Measurements from ENCODE around the gene ADARB1. TPM values are rescaled to one million over a fixed set of nuclear protein-coding genes. Genes with fewer than 3 reads are reported as not detected.

ADARB1 gene
- total RNA-seq, 1 experiment from 2014 or later: 14.6 TPM

- H3K9me3 Mint-ChIP-seq: no peaks in the 10 kb centered on the region
- H3K4me3 Mint-ChIP-seq: no peak overlapping the region
- no peak overlapping the region for H3K27ac Mint-ChIP-seq
- ATAC-seq (peak; percentile 64), DNase-seq (ENCODE audit: low spot score) (no peak)
- ChIA-PET POLR2A (interaction anchor here (0.5 kb wide), 1 partner anchor 8 kb away, joined by 3 read pairs; no protein-coding TSS in a partner anchor), CTCF (interaction anchor here (0.7 to 1.4 kb wide), 6 partner anchors 14 to 253 kb away, joined by 3 to 5 read pairs (median 3); no protein-coding TSS in a partner anchor)
- TF ChIP-seq, protein P1, sequence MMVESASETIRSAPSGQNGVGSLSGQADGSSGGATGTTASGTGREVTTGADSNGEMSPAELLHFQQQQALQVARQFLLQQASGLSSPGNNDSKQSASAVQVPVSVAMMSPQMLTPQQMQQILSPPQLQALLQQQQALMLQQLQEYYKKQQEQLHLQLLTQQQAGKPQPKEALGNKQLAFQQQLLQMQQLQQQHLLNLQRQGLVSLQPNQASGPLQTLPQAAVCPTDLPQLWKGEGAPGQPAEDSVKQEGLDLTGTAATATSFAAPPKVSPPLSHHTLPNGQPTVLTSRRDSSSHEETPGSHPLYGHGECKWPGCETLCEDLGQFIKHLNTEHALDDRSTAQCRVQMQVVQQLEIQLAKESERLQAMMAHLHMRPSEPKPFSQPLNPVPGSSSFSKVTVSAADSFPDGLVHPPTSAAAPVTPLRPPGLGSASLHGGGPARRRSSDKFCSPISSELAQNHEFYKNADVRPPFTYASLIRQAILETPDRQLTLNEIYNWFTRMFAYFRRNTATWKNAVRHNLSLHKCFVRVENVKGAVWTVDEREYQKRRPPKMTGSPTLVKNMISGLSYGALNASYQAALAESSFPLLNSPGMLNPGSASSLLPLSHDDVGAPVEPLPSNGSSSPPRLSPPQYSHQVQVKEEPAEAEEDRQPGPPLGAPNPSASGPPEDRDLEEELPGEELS (CRISPR knock-in tag; IDR thresholded peaks at IDR 0.05): no peak
- TF ChIP-seq MXD4 (CRISPR knock-in tag; IDR thresholded peaks at IDR 0.05; ENCODE audit: borderline replicate concordance) (no peak), STAT6 (CRISPR knock-in tag; conservative IDR thresholded peaks at IDR 0.05; ENCODE audit: low read depth) (no peak), ATF2 (CRISPR knock-in tag; IDR thresholded peaks at IDR 0.05; ENCODE audit: borderline replicate concordance, low read depth) (no peak), PREB (CRISPR knock-in tag; IDR thresholded peaks at IDR 0.05; ENCODE audit: borderline replicate concordance) (no peak), NR1H2 (CRISPR knock-in tag; IDR thresholded peaks at IDR 0.05) (no peak), ZNF416 (CRISPR knock-in tag; IDR thresholded peaks at IDR 0.05) (no peak), NFATC4 (CRISPR knock-in tag; IDR thresholded peaks at IDR 0.05) (no peak)
- TF ChIP-seq, protein P2, sequence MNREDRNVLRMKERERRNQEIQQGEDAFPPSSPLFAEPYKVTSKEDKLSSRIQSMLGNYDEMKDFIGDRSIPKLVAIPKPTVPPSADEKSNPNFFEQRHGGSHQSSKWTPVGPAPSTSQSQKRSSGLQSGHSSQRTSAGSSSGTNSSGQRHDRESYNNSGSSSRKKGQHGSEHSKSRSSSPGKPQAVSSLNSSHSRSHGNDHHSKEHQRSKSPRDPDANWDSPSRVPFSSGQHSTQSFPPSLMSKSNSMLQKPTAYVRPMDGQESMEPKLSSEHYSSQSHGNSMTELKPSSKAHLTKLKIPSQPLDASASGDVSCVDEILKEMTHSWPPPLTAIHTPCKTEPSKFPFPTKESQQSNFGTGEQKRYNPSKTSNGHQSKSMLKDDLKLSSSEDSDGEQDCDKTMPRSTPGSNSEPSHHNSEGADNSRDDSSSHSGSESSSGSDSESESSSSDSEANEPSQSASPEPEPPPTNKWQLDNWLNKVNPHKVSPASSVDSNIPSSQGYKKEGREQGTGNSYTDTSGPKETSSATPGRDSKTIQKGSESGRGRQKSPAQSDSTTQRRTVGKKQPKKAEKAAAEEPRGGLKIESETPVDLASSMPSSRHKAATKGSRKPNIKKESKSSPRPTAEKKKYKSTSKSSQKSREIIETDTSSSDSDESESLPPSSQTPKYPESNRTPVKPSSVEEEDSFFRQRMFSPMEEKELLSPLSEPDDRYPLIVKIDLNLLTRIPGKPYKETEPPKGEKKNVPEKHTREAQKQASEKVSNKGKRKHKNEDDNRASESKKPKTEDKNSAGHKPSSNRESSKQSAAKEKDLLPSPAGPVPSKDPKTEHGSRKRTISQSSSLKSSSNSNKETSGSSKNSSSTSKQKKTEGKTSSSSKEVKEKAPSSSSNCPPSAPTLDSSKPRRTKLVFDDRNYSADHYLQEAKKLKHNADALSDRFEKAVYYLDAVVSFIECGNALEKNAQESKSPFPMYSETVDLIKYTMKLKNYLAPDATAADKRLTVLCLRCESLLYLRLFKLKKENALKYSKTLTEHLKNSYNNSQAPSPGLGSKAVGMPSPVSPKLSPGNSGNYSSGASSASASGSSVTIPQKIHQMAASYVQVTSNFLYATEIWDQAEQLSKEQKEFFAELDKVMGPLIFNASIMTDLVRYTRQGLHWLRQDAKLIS (CRISPR knock-in tag; IDR thresholded peaks at IDR 0.05; ENCODE audit: borderline replicate concordance): no peak
- H3K27me3 Mint-ChIP-seq (ENCODE audit: low read depth): no peaks in the 10 kb centered on the region
- H3K4me1 Mint-ChIP-seq: peaks cover 15% of the 10 kb centered on the region
- H3K36me3 Mint-ChIP-seq: no peaks in the 10 kb centered on the region
Measured at GRCh38 chr21:45064618-45065399, 9.6 kb upstream of the ADARB1 start.

DNA sequence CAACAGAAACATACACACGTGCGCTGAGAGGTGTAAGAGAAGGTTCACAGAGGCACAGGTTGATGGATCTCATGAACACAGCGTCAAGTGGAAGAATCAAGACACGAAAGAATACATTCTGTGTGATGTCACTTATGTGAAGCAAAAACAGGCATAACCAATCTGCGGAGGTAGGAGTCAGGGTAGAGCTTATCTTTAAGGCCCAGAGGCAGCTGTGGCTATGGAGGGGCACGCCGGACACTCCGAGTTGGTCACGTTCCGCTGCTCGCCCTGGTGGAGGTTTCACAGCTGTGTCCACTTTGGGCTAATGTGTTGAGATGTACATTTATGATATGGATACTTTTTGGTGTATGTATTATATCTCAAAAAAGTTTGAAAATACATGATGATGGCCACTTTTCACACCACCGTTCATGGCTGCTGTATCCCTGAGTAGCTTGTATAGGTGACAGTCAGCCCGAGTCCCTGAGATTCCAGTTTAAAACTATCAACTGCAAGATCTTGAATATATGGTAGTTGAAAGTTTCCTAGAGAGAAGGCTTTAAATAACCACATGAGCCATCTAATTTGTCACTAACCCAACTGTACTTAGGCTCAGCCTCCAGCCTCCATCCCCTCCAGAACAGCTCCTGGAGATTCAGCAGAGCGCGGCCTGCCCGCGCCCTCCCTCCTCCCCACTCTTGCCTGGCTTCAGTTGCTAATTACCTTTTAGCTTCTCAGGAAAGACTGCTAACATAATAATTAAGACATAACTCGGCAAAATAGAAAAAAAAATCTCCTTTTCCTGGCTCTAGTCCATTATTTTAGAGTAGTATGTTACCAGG, 6.7 kb upstream of the ADARB1 start:
- DNase-seq (ENCODE audit: low spot score) (no peak), ATAC-seq (no peak)
- no peak overlapping the region for H3K4me3 Mint-ChIP-seq
- ChIA-PET CTCF (interaction anchor here (0.8 to 1.0 kb wide), 4 partner anchors 39 to 729 kb away, joined by 3 to 4 read pairs (median 3); partner anchors contain the start of gene CFAP410), POLR2A (no interaction called here)
- H3K4me1 Mint-ChIP-seq: peaks cover 15% of the 10 kb centered on the region
- H3K36me3 Mint-ChIP-seq: no peaks in the 10 kb centered on the region
- no peak for TF ChIP-seq ZSCAN18 (CRISPR knock-in tag; IDR thresholded peaks at IDR 0.05)
- TF ChIP-seq GRHL2 (CRISPR knock-in tag; IDR thresholded peaks at IDR 0.05; ENCODE audit: insufficient replicate concordance, severe bottlenecking): no peak
- no peak for TF ChIP-seq NR3C1 (CRISPR knock-in tag; conservative IDR thresholded peaks at IDR 0.05; ENCODE audit: low read depth)
- H3K27me3 Mint-ChIP-seq (ENCODE audit: low read depth): no peaks in the 10 kb centered on the region
- no peaks in the 10 kb centered on the region for H3K9me3 Mint-ChIP-seq
- no peak overlapping the region for H3K27ac Mint-ChIP-seq

Measured in WTC11 (cell line).